Measurements from ENCODE around the gene MTA1. TPM values are rescaled to one million over a fixed set of nuclear protein-coding genes. Genes with fewer than 3 reads are reported as not detected.

MTA1 gene
- total RNA-seq, 2 experiments from 2014 or later, result 103 to 217 TPM

DNA sequence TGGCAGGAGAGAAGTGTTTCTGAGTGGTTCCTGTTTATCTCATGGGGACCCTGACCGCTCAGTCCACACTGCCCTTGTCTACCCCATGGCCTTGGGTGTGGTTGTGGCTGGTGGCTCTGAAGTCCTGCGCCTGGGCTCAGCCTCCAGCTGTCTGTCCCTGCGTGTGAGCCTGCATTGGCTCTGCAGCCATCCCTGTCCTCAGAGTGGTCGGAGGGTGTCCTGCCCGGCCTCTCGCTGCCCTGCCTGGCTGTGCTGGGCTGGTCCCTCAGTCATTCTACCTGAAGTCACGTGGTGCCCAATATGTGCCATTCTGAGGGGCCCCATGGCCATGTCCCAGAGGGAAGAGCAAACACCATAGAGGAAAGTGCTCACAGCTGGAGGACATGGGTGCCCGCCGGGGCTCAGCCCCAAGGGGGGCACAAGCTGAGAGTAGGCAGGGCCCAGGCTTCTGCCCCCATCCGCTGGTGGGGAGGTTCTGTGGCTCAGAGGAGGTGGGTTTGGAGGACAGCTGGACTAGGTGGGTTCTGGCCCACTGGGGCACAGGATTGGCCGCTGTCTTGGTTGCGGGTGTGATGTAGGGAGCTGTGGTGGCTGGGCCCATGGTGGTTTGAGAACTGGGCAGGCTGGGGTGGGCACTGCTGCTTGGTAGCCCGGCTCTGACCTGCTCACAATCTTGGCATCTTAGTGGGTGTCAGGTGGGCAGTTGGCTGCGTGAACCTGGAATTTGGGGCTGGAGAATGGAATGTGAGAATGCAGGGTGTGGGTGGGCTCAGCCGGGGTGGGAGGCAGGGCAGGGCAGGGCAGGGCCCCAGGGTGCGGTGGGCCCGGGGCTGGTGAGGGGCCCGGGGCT, 83.0 kb downstream of the MTA1 start:
- ChIA-PET CTCF (ENCODE audit: unreplicated experiment) (no interaction called here), POLR2A (no interaction called here)
- Histone ChIP-seq H3K9me3 (ENCODE audit: low read length) (no peaks in the 10 kb centered on the region), H3K27ac (ENCODE audit: low read depth, low read length, poor library complexity, severe bottlenecking) (no peak overlapping the region), H3K4me3 (ENCODE audit: low read depth, low read length, poor library complexity, severe bottlenecking) (no peak overlapping the region), H2AFZ (ENCODE audit: low read length) (no peak overlapping the region), H3K9me2 (ENCODE audit: insufficient read depth, low read length) (no peaks in the 10 kb centered on the region), H4K20me1 (ENCODE audit: insufficient read depth, low read length) (no peaks in the 10 kb centered on the region), H3K4me1 (ENCODE audit: insufficient read depth, low read length, poor library complexity, severe bottlenecking) (no peaks in the 10 kb centered on the region), H3K4me2 (ENCODE audit: low read length) (no peak overlapping the region), H3K36me3 (ENCODE audit: insufficient read depth, low read length) (peaks cover 12% of the 10 kb centered on the region), H3K79me2 (ENCODE audit: insufficient read depth, low read depth, low read length) (no peaks in the 10 kb centered on the region)
- TF ChIP-seq, protein P1, sequence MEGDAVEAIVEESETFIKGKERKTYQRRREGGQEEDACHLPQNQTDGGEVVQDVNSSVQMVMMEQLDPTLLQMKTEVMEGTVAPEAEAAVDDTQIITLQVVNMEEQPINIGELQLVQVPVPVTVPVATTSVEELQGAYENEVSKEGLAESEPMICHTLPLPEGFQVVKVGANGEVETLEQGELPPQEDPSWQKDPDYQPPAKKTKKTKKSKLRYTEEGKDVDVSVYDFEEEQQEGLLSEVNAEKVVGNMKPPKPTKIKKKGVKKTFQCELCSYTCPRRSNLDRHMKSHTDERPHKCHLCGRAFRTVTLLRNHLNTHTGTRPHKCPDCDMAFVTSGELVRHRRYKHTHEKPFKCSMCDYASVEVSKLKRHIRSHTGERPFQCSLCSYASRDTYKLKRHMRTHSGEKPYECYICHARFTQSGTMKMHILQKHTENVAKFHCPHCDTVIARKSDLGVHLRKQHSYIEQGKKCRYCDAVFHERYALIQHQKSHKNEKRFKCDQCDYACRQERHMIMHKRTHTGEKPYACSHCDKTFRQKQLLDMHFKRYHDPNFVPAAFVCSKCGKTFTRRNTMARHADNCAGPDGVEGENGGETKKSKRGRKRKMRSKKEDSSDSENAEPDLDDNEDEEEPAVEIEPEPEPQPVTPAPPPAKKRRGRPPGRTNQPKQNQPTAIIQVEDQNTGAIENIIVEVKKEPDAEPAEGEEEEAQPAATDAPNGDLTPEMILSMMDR (conservative IDR thresholded peaks at IDR 0.05; ENCODE audit: low read length), result no peak
- TF ChIP-seq EZH2phosphoT487 (IDR thresholded peaks at IDR 0.05; ENCODE audit: borderline replicate concordance, low read depth, low read length), result no peak
- intact Hi-C loops (cut with micrococcal nuclease; ENCODE audit: unreplicated experiment), result no loop called here
- no TSS peak for BruUV-seq (replicated peaks)
- no peak for DNase-seq (ENCODE audit: low spot score)

DNA sequence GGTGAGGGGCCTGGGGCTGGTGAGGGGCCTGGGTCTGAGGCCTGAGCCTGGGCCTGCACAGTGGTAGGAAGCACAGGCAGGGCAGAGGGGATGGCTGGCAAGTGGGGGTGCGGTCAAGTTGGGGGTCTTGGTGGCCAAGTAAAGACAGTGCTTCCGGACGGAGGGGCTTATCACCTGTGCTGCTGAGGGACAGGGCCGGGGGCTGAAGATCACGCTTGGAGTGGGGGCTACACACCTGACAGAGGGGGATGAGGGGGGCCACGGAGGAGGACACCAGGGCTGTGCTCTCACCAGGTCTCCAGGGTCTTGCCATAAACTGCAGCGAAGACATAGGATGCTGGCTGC, 83.6 kb downstream of the MTA1 start:
- no TSS peak for BruUV-seq (replicated peaks)
- Histone ChIP-seq H3K36me3 (ENCODE audit: insufficient read depth, low read length) (peaks cover 12% of the 10 kb centered on the region), H2AFZ (ENCODE audit: low read length) (no peak overlapping the region), H3K79me2 (ENCODE audit: insufficient read depth, low read depth, low read length) (no peaks in the 10 kb centered on the region), H3K4me1 (ENCODE audit: insufficient read depth, low read length, poor library complexity, severe bottlenecking) (no peaks in the 10 kb centered on the region), H3K27ac (ENCODE audit: low read depth, low read length, poor library complexity, severe bottlenecking) (no peak overlapping the region), H3K4me2 (ENCODE audit: low read length) (no peak overlapping the region), H3K9me3 (ENCODE audit: low read length) (no peaks in the 10 kb centered on the region), H4K20me1 (ENCODE audit: insufficient read depth, low read length) (no peaks in the 10 kb centered on the region), H3K4me3 (ENCODE audit: low read depth, low read length, poor library complexity, severe bottlenecking) (no peak overlapping the region), H3K9me2 (ENCODE audit: insufficient read depth, low read length) (no peaks in the 10 kb centered on the region)
- POLR2A ChIA-PET, result interaction anchor here (0.6 kb wide), 1 partner anchor 330 kb away, joined by 7 read pairs; no protein-coding TSS in a partner anchor
- TF ChIP-seq EZH2phosphoT487 (IDR thresholded peaks at IDR 0.05; ENCODE audit: borderline replicate concordance, low read depth, low read length), result no peak
- TF ChIP-seq, protein P1 (conservative IDR thresholded peaks at IDR 0.05; ENCODE audit: low read length), result no peak
- CTCF ChIA-PET (ENCODE audit: unreplicated experiment), result no interaction called here
- DNase-seq (ENCODE audit: low spot score), result no peak
- intact Hi-C loops (cut with micrococcal nuclease; ENCODE audit: unreplicated experiment), result no loop called here

Measured in OCI-LY7 (cell line).